ENCODE results near the gene ZBTB34. TPM values are rescaled to one million over a fixed set of nuclear protein-coding genes. Genes with fewer than 3 reads are reported as not detected.

Gene ZBTB34
- polyA plus RNA-seq, 1 donor from 2014 or later = 19.5 TPM

- Histone ChIP-seq H3K4me2 (ENCODE audit: low read length) (no peak overlapping the region), H3K79me2 (replicated peaks; ENCODE audit: insufficient read depth, low read length) (peaks cover 5% of the 10 kb centered on the region), H3K27me3 (ENCODE audit: insufficient read depth, low read depth, low read length) (no peaks in the 10 kb centered on the region), H3K9me3 (ENCODE audit: low read length) (no peaks in the 10 kb centered on the region), H3K9me2 (ENCODE audit: insufficient read depth, low read length) (no peaks in the 10 kb centered on the region), H3K9ac (ENCODE audit: low read length) (no peak overlapping the region), H3K36me3 (ENCODE audit: insufficient read depth, low read length) (no peaks in the 10 kb centered on the region), H3F3A (ENCODE audit: insufficient read depth, low read length, poor library complexity, severe bottlenecking) (no peaks in the 10 kb centered on the region), H3K27ac (ENCODE audit: low read length) (no peak overlapping the region), H3K4me3 (ENCODE audit: low read length) (no peak overlapping the region), H4K20me1 (ENCODE audit: insufficient read depth) (no peaks in the 10 kb centered on the region), H2AFZ (ENCODE audit: low read depth, low read length) (no peak overlapping the region)
- TF ChIP-seq RAD21 (conservative IDR thresholded peaks at IDR 0.05) = no peak
- no peak for TF ChIP-seq EZH2 (IDR thresholded peaks at IDR 0.05; ENCODE audit: borderline replicate concordance, insufficient read depth, low read length, poor library complexity, severe bottlenecking)
- TF ChIP-seq SMC3 (conservative IDR thresholded peaks at IDR 0.05; ENCODE audit: poor library complexity) = no peak
- TF ChIP-seq POLR2AphosphoS5 (IDR thresholded peaks at IDR 0.05) = no peak
Observed at GRCh38 chr9:126838895-126839294, 21.5 kb upstream of the ZBTB34 start.

- no peaks in the 10 kb centered on the region for H3K27me3 ChIP-seq (ENCODE audit: insufficient read depth, low read depth, low read length)
- no peaks in the 10 kb centered on the region for H3K9me2 ChIP-seq (ENCODE audit: insufficient read depth, low read length)
- H2AFZ ChIP-seq (ENCODE audit: low read depth, low read length) = no peak overlapping the region
- H4K20me1 ChIP-seq (ENCODE audit: insufficient read depth) = no peaks in the 10 kb centered on the region
- no peaks in the 10 kb centered on the region for H3K36me3 ChIP-seq (ENCODE audit: insufficient read depth, low read length)
- H3F3A ChIP-seq (ENCODE audit: insufficient read depth, low read length, poor library complexity, severe bottlenecking) = no peaks in the 10 kb centered on the region
- H3K9ac ChIP-seq (ENCODE audit: low read length) = no peak overlapping the region
- H3K27ac ChIP-seq (ENCODE audit: low read length) = no peak overlapping the region
- H3K79me2 ChIP-seq (replicated peaks; ENCODE audit: insufficient read depth, low read length) = peaks cover under 1% of the 10 kb centered on the region
- no peak overlapping the region for H3K4me3 ChIP-seq (ENCODE audit: low read length)
- no peak overlapping the region for H3K4me2 ChIP-seq (ENCODE audit: low read length)
- no peaks in the 10 kb centered on the region for H3K9me3 ChIP-seq (ENCODE audit: low read length)
- TF ChIP-seq POLR2AphosphoS5 (IDR thresholded peaks at IDR 0.05) = no peak
- no peak for TF ChIP-seq EZH2 (IDR thresholded peaks at IDR 0.05; ENCODE audit: borderline replicate concordance, insufficient read depth, low read length, poor library complexity, severe bottlenecking)
- TF ChIP-seq RAD21 (conservative IDR thresholded peaks at IDR 0.05) = no peak
- no peak for TF ChIP-seq MXI1 (conservative IDR thresholded peaks at IDR 0.05; ENCODE audit: poor library complexity, severe bottlenecking)
- no peak for TF ChIP-seq REST (IDR thresholded peaks at IDR 0.05; ENCODE audit: borderline replicate concordance)
- TF ChIP-seq CTCF (IDR thresholded peaks at IDR 0.05; ENCODE audit: poor library complexity, severe bottlenecking) = no peak
- TF ChIP-seq SMC3 (conservative IDR thresholded peaks at IDR 0.05; ENCODE audit: poor library complexity) = no peak
- no peak for TF ChIP-seq TAF1 (IDR thresholded peaks at IDR 0.05; ENCODE audit: low read depth)
- TF ChIP-seq EP300 (conservative IDR thresholded peaks at IDR 0.05; ENCODE audit: poor library complexity, severe bottlenecking) = no peak
Observed at GRCh38 chr9:126839301-126839700, 21.1 kb upstream of the ZBTB34 start.
